Stimulated activated CD8-positive, alpha-beta memory T cell treated with anti-CD3 and anti-CD28 coated beads, Interleukin-2, amount 100 ng/mL, for 48 hours (primary cell): ENCODE data around the gene ATG4D.

ENCODE experiments used
- DNase-seq, 2 donors: peaks; one replicate each; pipeline ENCODE4 v3.0.0-alpha.2; 2020; ENCODE audit warnings: low read depth in 2 of 2

ATG4D gene

GRCh38 chr19:10543420-10544241 is at the start of gene ATG4D:
ATG4D (plus strand) TSS chr19:10543904; CDS start chr19:10544091, 187 bp downstream.
- peak; percentile 71 to 72 for DNase-seq

- no peak for DNase-seq
Measured at GRCh38 chr19:10497371-10497770, 46.3 kb upstream of the ATG4D start.

DNA sequence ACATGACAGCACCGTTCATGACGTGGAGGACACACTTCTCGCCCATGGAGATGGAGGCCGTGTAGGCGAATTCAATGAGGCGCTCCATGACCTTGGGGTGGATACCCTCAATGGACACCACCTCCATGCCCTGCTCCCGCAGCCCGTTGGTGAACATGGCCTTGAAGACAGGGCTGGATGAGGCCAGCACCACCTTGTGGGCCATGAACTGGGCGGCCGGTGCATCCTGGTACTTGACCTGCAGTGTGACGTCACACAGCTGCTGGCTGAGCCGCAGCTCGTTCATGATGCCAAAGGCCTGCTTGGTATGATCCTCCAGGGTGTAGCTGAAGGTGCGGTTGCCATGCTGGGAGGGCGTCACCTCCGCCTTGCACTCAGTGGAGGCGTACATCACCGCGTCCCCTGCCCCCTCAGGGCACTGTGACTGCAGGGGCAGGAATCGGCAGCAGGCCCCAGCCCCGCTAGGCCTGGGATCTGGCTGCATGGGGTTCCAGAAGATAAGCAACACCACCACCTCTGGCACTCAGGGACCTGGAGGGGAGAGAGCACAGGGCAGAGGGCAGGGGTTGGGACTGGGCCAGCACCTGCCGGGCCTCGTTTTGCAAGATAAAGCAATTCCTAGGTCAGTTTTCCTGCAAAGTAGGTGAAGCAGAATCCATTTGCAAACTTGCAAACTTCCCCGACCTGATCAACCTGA is 44.0 kb upstream of the ATG4D start:
- DNase-seq: no peak

- no peak for DNase-seq
Measured at GRCh38 chr19:10500247-10500592, 43.5 kb upstream of the ATG4D start.

DNA sequence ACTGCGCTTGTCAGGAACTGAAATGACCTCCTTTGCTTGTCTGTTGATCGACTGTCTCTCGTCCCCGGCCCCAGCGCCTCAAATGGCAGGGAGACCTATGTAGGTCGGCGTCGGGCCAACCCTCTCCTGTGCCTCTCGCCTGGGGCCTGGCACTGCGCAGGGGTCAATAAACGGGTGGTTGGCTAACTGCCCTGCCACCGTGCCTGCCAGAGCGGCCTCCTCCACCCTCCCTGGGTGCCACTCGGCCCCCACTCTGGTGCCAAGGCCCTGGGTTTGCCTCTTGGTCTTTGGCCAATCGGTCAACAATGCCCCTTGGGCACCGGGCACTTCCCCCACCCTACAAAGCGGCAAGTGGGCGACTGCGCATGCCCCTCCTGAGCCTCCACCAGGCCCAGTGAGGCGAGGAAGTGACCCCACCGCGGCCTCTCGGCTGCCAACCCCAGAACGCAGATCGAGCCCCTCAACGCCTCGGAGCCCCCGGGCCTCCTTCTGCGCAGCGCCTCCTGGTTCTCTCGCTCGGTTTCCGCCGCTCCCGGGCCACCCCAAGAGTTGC is 41.7 kb upstream of the ATG4D start:
- peak in 1 of 2 donors; percentile 39 for DNase-seq

GRCh38 chr19:10502524-10503001 is 41.1 kb upstream of the ATG4D start:
- DNase-seq: peak; percentile 87 to 88

DNA sequence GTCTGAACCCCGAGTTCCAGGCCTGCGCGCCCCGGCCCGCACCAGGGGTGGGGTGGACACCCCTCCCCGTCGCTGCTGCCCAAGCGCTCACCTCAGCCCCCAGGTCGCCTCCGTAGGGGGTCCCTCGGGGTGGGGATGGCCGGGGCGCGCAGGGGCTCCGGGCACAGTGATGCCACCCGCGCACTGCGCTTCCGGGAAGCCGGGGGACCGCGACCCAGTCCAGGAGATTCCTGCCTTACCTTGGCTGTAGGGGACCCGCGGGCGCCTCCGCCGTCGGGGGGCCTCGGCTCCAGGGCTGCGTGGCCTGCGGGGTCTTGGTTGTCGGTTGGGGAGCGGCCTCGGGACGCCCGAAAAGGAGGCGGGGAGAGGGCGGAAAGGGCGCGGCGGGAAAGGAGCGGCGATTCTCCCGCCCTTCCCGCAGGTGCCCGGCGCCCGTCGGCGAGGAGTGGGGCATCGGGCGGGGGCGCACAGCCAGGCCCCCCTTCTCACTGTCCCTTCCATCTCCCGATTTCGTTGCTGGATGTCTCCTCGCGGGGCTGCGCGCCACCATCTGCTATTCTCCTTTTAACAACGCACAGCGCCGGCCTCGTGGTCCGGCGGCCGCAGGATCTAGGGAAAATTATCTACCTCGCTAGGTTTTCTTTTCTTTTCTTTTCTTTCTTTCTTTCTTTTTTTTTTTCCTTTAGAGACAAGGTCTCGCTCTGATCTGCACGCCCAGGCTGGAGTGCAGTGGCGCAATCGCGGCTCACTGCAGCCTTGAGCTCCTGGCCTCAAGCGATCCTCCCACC is 40.5 kb upstream of the ATG4D start, which contains the start of gene KEAP1:
Gene KEAP1, minus strand, starts transcription at position 355 of the 788 bp plus-strand sequence. CDS start 3,323 bp downstream, outside the sequence.
- peak in 1 of 2 donors; percentile 43 for DNase-seq

DNA sequence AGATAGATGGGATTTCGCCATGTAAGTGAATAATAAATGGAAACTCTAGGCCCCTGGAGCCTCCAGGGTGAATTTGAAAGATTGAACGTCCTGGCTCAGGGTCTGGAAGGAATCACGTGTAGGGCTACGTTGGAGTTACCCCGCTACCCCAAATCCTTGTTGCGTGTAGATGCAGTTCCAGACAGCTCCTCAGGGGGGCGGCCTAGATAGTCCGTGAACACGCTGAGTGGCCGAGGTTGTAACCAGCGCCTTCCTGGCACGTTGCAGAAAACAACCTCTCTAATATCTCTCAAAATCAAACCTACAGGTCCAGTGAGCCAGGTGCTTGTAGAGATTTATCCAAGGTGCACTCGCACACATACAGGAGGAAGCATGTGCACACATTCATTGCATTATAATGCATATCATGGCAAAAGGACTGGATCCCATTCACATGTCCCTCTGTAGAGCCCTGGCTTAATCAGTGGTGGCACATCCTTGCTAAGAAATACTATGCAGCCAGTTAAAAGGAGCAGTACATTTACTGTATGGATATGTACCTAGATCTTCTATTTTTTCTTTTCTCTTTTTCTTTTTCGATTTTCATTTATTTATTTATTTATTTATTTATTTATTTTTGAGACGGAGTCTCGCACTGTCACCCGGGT is 38.0 kb upstream of the ATG4D start:
- peak; percentile 74 to 81 for DNase-seq

- no peak for DNase-seq
Measured at GRCh38 chr19:10508036-10508435, 35.7 kb upstream of the ATG4D start.

DNA sequence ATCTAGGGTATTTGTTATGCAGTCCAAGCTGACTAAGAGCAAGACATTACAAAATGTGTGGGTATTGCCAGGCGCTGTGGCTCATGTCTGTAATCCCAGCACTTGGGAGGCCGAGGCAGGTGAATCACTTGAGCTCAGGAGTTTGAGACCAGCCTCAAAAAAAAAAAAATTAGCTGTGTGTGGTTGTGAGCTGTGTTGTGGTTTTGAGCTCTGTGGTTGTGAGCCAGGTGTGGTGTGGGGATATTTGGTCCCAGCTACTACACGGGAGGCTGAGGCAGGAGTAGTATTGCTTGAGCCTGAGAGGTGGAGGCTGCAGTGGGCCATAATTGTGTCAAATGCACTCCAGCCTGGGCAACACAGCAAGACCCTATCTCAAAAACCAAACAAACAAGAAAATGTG is 35.0 kb upstream of the ATG4D start:
- DNase-seq: peak in 1 of 2 donors; percentile 41

GRCh38 chr19:10510301-10510802 is 33.4 kb upstream of the ATG4D start:
- peak in 1 of 2 donors; percentile 55 for DNase-seq

DNA sequence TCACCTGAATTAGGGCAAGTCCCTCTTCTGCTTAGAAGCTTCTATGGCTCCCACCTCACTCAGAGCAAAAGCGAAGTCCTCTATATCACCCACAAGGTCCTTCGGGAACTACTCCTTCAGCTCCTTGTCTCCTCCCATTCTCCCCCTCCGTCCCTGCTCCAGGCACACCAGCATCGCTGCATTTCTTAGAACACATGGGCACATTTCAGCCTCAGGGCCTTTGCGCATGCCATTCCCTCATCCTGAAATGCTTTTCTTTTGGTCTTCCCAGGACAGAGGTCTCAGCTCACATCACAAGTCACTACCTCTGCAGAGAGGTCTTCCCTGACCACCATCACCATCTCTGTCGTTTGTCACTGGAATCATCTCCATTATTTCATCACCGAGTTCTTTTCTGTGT is 30.5 kb upstream of the ATG4D start:
- DNase-seq: no peak

- peak in 1 of 2 donors; percentile 38 for DNase-seq
Measured at GRCh38 chr19:10514211-10515145, 29.2 kb upstream of the ATG4D start.

- no peak for DNase-seq
Measured at GRCh38 chr19:10516064-10516385, 27.7 kb upstream of the ATG4D start.

- DNase-seq: no peak
Measured at GRCh38 chr19:10516671-10517286, 26.9 kb upstream of the ATG4D start.

DNA sequence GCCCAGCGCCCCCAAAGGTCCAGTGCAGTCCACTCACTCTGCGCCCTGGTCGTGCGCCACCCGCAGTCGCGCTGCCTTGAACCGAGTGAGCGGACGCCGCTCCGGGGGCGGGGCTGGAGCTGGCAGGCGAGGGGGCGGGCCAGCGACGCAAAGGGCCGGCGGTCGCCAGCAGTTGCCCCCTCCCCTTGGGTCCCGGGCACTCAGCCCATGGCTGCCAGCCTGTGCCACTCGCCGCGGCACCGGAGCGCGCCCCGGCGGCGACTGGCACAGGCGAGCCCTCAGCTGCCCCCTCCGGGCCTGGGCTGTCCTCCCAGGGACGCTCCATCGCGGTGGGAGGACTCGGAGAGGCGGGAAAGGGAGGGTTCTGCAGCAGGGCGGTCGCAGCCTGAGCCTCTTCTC is 26.3 kb upstream of the ATG4D start, which contains the start of gene S1PR5:
Gene S1PR5, minus strand, starts transcription at position 87 of the 399 bp plus-strand sequence. CDS start 2,436 bp downstream, outside the sequence.
- no peak for DNase-seq

DNA sequence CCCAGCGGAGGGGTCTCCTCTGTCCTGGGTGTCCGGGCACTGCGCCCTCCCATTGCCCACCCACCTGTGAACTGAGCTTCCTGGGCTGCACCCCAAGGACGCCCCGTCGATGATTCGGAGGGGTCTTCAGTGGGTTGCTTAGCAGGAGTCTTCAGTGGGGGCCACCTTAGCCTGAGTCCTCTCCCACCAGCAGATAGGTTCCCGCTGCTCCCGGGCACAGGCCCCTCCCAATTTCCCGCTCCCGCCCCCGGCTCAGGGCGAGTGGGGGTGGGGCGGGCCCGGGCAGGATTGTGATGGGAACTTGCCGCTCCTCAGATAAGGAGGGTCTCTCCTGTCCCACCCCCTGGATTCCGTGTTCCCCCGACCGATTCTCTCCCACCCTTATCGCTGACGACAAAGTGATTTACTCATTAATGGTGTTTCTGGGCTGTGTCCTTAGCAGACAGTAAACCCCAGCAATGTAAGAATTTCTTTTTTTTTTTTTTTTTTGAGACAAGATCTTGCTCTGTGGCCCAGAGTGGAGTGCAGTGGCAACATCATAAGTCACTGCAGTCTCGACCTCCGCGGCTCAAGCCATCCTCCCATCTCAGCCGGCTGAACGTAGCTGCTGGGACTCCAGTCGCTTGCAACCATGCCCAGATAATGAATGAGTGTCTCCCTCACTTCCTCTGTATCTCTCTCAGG is 25.8 kb upstream of the ATG4D start:
- no peak for DNase-seq

DNA sequence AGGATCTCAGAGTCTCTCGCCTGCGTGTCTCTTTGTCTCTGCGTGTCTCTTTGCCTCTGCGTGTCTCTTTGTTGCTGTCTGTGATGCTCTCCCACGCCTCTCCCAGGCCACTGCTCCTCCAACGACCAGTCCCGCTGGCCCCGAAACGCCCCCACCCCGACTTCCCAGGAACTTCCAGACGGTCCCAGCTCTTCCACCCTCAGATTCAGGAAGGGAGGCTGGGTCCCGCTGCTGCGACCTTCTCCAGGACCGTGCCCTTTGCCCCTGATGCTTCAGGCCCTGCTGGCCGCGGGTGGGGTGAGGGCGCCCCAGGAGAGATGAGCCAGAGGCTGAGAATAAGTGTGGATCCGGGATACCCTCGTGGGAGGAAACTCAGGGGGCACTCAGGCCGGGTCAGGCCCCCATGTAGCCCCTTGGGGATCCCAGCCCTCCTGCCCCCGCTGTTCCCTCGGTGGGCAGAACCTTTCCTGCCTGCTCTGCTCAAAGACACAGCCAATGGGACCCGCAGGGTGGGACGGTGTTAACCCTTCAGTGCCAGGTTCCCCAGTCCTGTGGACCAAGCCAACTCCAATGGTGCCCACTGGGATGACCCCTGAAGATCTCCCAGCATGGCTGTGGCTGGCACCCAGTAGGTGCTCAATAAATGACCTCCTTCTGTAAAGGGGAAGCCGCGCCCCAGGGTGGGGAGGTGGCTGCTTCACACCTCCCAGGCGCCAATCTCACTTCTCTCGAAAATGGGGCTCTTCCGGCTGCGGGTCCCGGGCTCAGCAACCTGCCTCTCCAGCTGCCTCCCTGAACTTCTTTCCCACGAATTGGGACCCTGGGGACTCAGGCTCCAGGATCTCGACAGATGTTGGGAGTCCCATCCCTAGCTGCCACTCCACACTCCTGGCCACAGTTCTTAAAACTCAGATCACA is 25.0 kb upstream of the ATG4D start:
- DNase-seq: no peak
